CD4-positive, alpha-beta T cell (primary cell): Measurements from ENCODE around the gene ZIC2. TPM values are rescaled to one million over a fixed set of nuclear protein-coding genes. Genes with fewer than 3 reads are reported as not detected.

Source experiments
- ATAC-seq: fragments of 200-7000 bp; cut with Tn5 transposase; one replicate; pipeline ENCODE4 v1.10.0; 2022; ENCODE audit warnings: mild to moderate bottlenecking; ENCODE audit not compliant: poor library complexity
- CTCF ChIA-PET: fragments of 350-600 bp; sonication (Branson Sonifier 250); formaldehyde crosslinking; loops from one replicate; lab custom pipeline; 2021; ENCODE audit warnings: antibody characterized with exemption, inconsistent platforms; lab: Charles Lee
- POLR2A ChIA-PET: fragments of 350-600 bp; sonication (Branson Sonifier 250); formaldehyde crosslinking; loops from one replicate; lab custom pipeline; 2021; ENCODE audit warnings: antibody characterized with exemption, inconsistent platforms; lab: Charles Lee
- DNase-seq, 14 experiments: peaks; one replicate each; pipeline ENCODE4 v3.0.0-alpha.2; 2013 to 2020; ENCODE audit warnings: mixed read lengths in 2 of 14
- H3K27ac ChIP-seq, 2 donors: one replicate each; pipeline versions ENCODE4 v1.5.1 to v1.7.0; 2013; ENCODE audit warnings: low read length in 2 of 2, low read depth in 1 of 2, mild to moderate bottlenecking in 1 of 2
- H3K27me3 ChIP-seq, 2 experiments: 1 replicate in 1 of 2; 2 replicates in 1 of 2; pipeline versions ENCODE4 v1.6.1 to v1.7.0; 2013; ENCODE audit warnings: low read length in 2 of 2, control low read depth in 1 of 2, mild to moderate bottlenecking in 1 of 2, moderate library complexity in 1 of 2; ENCODE audit not compliant: insufficient read depth in 2 of 2, control insufficient read depth in 1 of 2
- H3K36me3 ChIP-seq: one replicate; pipeline ENCODE4 v1.6.1; 2013; ENCODE audit warnings: low read length, control low read depth; ENCODE audit not compliant: insufficient read depth
- H3K4me1 ChIP-seq: one replicate; pipeline ENCODE4 v1.6.1; 2013; ENCODE audit warnings: low read length, control low read depth; ENCODE audit not compliant: insufficient read depth
- H3K4me3 ChIP-seq: one replicate; pipeline ENCODE4 v1.5.1; 2013; ENCODE audit warnings: mild to moderate bottlenecking, low read length, moderate library complexity
- H3K9me3 ChIP-seq, 2 experiments: 1 replicate in 1 of 2; 2 replicates in 1 of 2; pipeline versions ENCODE4 v1.6.1 to v1.7.0; 2013; ENCODE audit warnings: low read length in 2 of 2, mild to moderate bottlenecking in 2 of 2, control low read depth in 1 of 2, moderate library complexity in 1 of 2; ENCODE audit not compliant: control insufficient read depth in 1 of 2, insufficient read depth in 1 of 2
- H3K27ac Mint-ChIP-seq: one replicate; pipeline ENCODE4 v1.8.0; 2020; ENCODE audit warnings: mixed read lengths
- H3K27me3 Mint-ChIP-seq: one replicate; pipeline ENCODE4 v1.8.0; 2021; ENCODE audit warnings: mixed read lengths
- H3K36me3 Mint-ChIP-seq: one replicate; pipeline ENCODE4 v1.8.0; 2021; ENCODE audit warnings: low read depth, mixed read lengths
- H3K4me1 Mint-ChIP-seq: one replicate; pipeline ENCODE4 v1.8.0; 2021; ENCODE audit warnings: low read depth, mixed read lengths
- H3K4me3 Mint-ChIP-seq: one replicate; pipeline ENCODE4 v1.8.0; 2020; ENCODE audit warnings: mild to moderate bottlenecking, mixed read lengths
- H3K9me3 Mint-ChIP-seq: one replicate; pipeline ENCODE4 v1.8.0; 2020; ENCODE audit warnings: mixed read lengths
- CTCF ChIP-seq: fragments of 200-600 bp; IDR thresholded peaks from one replicate; pipeline ENCODE4 v1.8.0; 2022; ENCODE audit warnings: antibody characterized with exemption, mild to moderate bottlenecking
- intact Hi-C, 2 experiments: fragments of 100-400 bp; cut with DNase I in 1 of 2; cut with micrococcal nuclease in 1 of 2; formaldehyde crosslinking; loops; one replicate each; pipeline versions ENCODE4 v1.15.1 to v1.9.0; 2023 to 2025; cut with DNase I, micrococcal nuclease
- total RNA-seq, 174 experiments: library from RNA in 2 of 174; stranded (reverse) in 2 of 174; gene quantifications; one replicate each; pipeline ENCODE4 v1.2.3 and lab custom pipeline; 2021 to 2026

Gene ZIC2
- total RNA-seq, 2 experiments from 2014 or later, result not detected

DNA sequence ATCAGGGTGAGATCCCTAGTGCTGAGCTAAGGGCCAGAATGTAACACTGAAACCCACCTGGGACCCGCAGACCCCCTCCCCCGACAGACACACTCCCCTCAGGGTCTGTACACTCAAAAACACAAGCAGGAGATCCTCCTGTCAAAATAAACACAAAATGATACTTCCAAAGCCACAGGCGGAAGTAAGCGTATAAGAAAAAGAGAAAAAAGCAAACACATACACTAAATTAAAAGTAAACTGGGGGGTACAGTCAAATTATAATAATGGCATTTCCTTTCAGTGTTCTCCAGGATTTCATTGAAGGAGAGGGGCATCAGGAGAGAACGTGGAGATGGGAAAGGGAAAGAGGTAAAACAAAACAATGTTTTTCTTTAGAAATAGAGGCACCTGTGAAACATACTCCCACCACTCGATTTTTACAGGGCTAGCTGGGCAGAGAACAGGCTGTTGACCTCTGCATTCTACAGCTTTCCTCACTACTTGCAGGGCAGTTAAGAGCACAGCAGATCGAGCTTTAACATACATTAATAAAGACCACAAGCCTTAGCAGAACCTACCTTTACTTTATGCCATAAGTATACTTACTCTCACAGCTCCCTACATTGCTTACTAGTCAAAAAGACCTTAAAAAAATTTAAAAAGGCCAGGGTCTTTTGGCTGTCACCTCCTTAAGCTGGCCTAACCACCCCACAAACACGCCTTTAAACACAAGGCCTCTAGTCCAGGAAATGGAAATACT is 15.3 kb upstream of the ZIC2 start:
- H3K36me3 Mint-ChIP-seq, result peaks cover 4% of the 10 kb centered on the region
- H3K4me3 Mint-ChIP-seq, result no peak overlapping the region
- CTCF ChIA-PET, result no interaction called here

DNA sequence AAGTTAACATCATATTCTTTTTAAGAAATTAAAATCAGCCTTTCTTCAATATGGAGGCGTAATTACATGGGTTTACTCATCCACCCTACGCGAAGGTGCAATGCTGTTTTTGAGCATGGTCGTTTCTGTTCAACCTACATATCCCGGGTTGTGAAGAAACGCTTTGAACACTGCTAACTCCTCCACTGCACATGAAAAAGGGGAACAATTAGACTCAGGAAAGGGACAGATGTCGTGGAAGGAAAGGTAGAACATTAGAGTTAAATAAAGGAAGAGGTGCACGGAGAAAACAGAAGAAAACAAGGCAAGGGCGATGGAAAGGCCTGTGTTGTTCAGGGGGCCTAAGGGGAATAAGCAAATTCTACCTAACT is 14.1 kb upstream of the ZIC2 start:
- Histone ChIP-seq H3K27me3 (peaks cover 66 to 78% of the 10 kb centered on the region in 2 experiments), H3K27ac (no peak overlapping the region), H3K36me3 (no peaks in the 10 kb centered on the region), H3K9me3 (peaks cover 6 to 32% of the 10 kb centered on the region in 2 experiments), H3K4me3 (no peak overlapping the region), H3K4me1 (peaks cover 38% of the 10 kb centered on the region)
- ChIA-PET CTCF (no interaction called here), POLR2A (interaction anchor here (1.0 to 1.4 kb wide), 2 partner anchors 9 to 27 kb away, joined by 3 to 4 read pairs; no protein-coding TSS in a partner anchor)
- Mint-ChIP-seq H3K36me3 (peaks cover 9% of the 10 kb centered on the region), H3K4me3 (peak overlapping the region; percentile 52), H3K27ac (peak overlapping the region; percentile 2), H3K4me1 (peaks cover 26% of the 10 kb centered on the region), H3K27me3 (peaks cover 74% of the 10 kb centered on the region), H3K9me3 (no peaks in the 10 kb centered on the region)
- ATAC-seq (no peak), DNase-seq (no peak)
- no peak for TF ChIP-seq CTCF
- intact Hi-C loops, result no loop called here

More for the DNA sequence above, 15.3 kb upstream of the ZIC2 start:
- Histone ChIP-seq H3K4me1 (peaks cover 29% of the 10 kb centered on the region), H3K36me3 (no peaks in the 10 kb centered on the region), H3K4me3 (no peak overlapping the region), H3K27me3 (peaks cover 64 to 78% of the 10 kb centered on the region in 2 experiments), H3K27ac (no peak overlapping the region), H3K9me3 (peaks cover 0 to 22% of the 10 kb centered on the region in 2 experiments)
- peaks cover 20% of the 10 kb centered on the region for H3K4me1 Mint-ChIP-seq
- DNase-seq (no peak), ATAC-seq (no peak)
- H3K27me3 Mint-ChIP-seq, result peaks cover 75% of the 10 kb centered on the region
- intact Hi-C loops, result no loop called here
- no peaks in the 10 kb centered on the region for H3K9me3 Mint-ChIP-seq
- no peak for TF ChIP-seq CTCF
- POLR2A ChIA-PET, result interaction anchor here (1.0 to 1.4 kb wide), 2 partner anchors 24 to 28 kb away, joined by 3 read pairs; no protein-coding TSS in a partner anchor
- no peak overlapping the region for H3K27ac Mint-ChIP-seq

DNA sequence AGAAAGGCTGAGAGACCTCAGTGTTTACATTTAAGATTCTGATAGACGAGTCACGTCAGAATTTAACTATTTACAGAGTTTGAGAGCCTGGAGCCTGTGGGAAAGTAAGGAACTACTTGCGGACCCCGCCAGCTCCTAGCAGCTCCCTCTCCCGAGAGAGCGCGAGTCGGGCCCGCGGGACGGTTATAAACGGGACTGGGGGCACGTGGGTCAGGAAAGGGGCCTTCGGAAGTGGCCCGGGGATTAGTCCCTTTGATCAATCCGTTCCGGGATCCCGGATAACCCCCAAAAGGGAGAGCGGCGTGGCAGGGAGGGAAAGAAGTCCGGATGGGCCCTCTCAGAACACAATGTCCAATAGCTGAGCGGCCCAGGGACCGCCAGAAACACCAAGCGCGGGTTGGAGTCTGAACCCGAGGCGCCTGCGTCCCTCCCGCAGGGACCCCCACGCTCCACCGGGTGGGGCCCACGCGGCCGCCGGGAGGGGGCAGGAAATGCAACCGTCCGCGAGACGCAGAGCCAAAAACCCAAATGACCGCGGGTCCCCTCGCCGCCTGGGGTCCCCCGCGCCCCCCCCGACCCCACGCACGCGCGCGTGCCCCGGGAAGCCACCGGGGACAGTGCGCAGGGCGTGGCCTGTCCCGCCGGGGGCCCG is 13.6 kb upstream of the ZIC2 start:
- H3K27ac Mint-ChIP-seq, result peak overlapping the region; percentile 2
- peak overlapping the region; percentile 52 for H3K4me3 Mint-ChIP-seq
- intact Hi-C loops, result no loop called here
- Histone ChIP-seq H3K4me1 (peaks cover 38% of the 10 kb centered on the region), H3K27me3 (peaks cover 67 to 78% of the 10 kb centered on the region in 2 experiments), H3K4me3 (no peak overlapping the region), H3K9me3 (peaks cover 11 to 34% of the 10 kb centered on the region in 2 experiments), H3K27ac (no peak overlapping the region), H3K36me3 (no peaks in the 10 kb centered on the region)
- CTCF ChIA-PET, result no interaction called here
- DNase-seq (peak in 1 of 14 experiments; percentile 10), ATAC-seq (no peak)
- H3K4me1 Mint-ChIP-seq, result peaks cover 26% of the 10 kb centered on the region
- peaks cover 74% of the 10 kb centered on the region for H3K27me3 Mint-ChIP-seq
- peaks cover 9% of the 10 kb centered on the region for H3K36me3 Mint-ChIP-seq
- peaks cover under 1% of the 10 kb centered on the region for H3K9me3 Mint-ChIP-seq
- POLR2A ChIA-PET, result interaction anchor here (1.0 kb wide), 1 partner anchor 10 kb away, joined by 4 read pairs; no protein-coding TSS in a partner anchor
- TF ChIP-seq CTCF, result no peak
